ENCODE measurements around the gene TTC16.

Gene TTC16

DNA sequence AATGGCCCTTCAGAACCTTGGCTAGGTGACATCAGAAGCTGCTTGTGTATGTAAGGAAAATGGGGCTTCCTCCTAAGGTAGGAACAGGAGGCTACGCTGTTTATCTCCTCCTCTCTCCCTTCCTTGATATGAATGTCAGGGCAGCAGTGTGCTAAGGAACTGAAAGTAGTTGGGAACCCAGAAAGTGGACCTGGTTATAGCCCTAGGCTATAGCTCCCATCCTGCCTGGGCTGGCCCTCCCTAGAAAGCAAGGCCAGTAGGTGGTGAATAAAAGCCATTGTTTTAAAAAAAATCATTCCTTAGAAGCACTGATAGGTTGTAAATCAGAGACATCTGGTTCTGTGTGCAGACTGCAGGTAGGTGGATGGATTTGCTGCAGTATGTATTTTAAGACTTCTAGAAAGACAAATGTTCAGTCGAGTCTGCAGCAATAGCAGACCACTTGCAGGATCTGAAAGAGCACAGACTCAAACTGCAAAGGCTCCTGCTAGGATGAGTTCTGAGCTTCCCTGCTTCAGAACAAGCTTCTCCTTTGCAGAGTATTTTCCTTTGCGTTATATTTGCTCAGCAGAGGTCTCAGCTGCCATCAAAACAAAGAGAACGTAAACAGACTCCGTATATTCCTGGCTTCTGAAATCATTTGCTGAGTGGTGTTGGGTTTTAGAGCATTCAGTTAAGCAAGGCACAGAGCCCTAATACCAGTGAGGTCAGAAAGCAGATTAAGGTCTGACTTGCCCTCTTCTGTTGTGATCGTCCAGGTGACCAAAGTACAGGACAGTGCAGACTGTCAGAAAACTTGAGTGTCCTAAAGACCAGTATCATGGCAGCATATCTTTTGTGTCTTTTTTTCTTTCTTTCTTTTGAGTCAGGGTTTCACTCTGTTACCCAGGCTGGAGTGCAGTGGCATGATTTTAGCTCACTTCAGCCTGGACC is 29.2 kb upstream of the TTC16 start:
- H3K4me3 ChIP-seq (ENCODE audit: low read length): no peak overlapping the region
- no peak overlapping the region for H3K9ac ChIP-seq (ENCODE audit: low read length)
- H2BK120ac ChIP-seq (ENCODE audit: low read depth, low read length): no peak overlapping the region
- H3K36me3 ChIP-seq (ENCODE audit: control insufficient read depth, insufficient read depth, low read length): no peaks in the 10 kb centered on the region
- H4K5ac ChIP-seq (ENCODE audit: low read length): no peak overlapping the region
- no peak overlapping the region for H3K23ac ChIP-seq (ENCODE audit: low read length)
- no peaks in the 10 kb centered on the region for H3K4me1 ChIP-seq (ENCODE audit: control insufficient read depth, low read depth, low read length)
- H2BK15ac ChIP-seq (replicated peaks; ENCODE audit: low read depth): no peak overlapping the region
- no peak overlapping the region for H2BK5ac ChIP-seq (ENCODE audit: low read length)
- no peak overlapping the region for H3K27ac ChIP-seq (ENCODE audit: low read depth, low read length)
- no peaks in the 10 kb centered on the region for H3K79me1 ChIP-seq (ENCODE audit: low read length)
- no peak for DNase-seq
- H3K4me2 ChIP-seq (ENCODE audit: low read length): no peak overlapping the region
- H4K8ac ChIP-seq (ENCODE audit: low read depth, low read length): no peak overlapping the region
- H3K79me2 ChIP-seq (ENCODE audit: control insufficient read depth, insufficient read depth, low read length): no peaks in the 10 kb centered on the region
- H3K56ac ChIP-seq (ENCODE audit: low read length): no peak overlapping the region
- WGBS (ENCODE audit: extremely low coverage, insufficient coverage, low lambda C conversion rate): no CpG with 5 or more reads among the region's 6 CpGs
- H3K4ac ChIP-seq (ENCODE audit: low read depth, low read length): no peak overlapping the region
- no peaks in the 10 kb centered on the region for H3K27me3 ChIP-seq (ENCODE audit: insufficient read depth, low read length, poor library complexity)
- H2AK5ac ChIP-seq (ENCODE audit: low read length): no peak overlapping the region
- H3K18ac ChIP-seq (ENCODE audit: low read length): no peak overlapping the region

DNA sequence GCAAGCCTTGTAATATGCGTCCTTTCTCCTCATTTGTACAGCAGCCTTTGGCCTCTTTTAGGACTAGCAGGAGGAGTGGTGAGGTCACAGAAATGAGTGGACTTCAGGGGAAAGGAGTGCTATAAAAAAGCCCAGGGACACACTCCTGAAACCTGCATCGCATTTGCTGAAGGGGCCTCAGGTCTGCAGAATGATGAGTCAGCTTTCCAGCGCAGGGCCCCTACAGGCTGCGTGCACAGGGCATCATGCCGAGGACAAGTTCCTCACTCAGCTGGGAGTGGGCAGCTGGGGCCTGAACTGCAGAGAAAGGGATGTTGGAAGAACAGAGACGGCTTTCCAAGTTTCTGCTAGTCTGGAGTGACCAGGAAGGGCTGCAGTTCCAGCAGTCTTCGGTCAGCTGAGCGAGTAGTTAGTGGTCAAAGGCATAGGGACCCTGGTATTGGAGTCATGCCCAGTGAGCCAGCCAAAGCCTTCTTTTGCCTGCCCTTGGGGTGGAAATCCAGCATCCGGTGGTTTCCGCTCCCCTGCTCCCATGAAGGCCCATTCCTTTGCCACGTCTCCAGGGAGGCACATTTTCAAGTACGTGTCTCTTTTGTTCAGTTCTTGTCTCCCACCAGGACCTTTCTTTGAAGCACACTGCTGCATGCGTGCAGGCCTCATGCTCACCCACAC is 26.4 kb upstream of the TTC16 start:
- DNase-seq: no peak
- Histone ChIP-seq H3K79me1 (ENCODE audit: low read length) (no peaks in the 10 kb centered on the region), H2BK120ac (ENCODE audit: low read depth, low read length) (no peak overlapping the region), H3K56ac (ENCODE audit: low read length) (no peak overlapping the region), H3K27ac (ENCODE audit: low read depth, low read length) (no peak overlapping the region), H2BK15ac (replicated peaks; ENCODE audit: low read depth) (no peak overlapping the region), H3K18ac (ENCODE audit: low read length) (no peak overlapping the region), H3K4me1 (ENCODE audit: control insufficient read depth, low read depth, low read length) (no peaks in the 10 kb centered on the region), H2BK5ac (ENCODE audit: low read length) (no peak overlapping the region), H3K23ac (ENCODE audit: low read length) (no peak overlapping the region), H3K4me3 (ENCODE audit: low read length) (no peak overlapping the region), H3K9ac (ENCODE audit: low read length) (no peak overlapping the region), H3K4ac (ENCODE audit: low read depth, low read length) (no peak overlapping the region), H3K36me3 (ENCODE audit: control insufficient read depth, insufficient read depth, low read length) (no peaks in the 10 kb centered on the region), H4K8ac (ENCODE audit: low read depth, low read length) (no peak overlapping the region), H3K27me3 (ENCODE audit: insufficient read depth, low read length, poor library complexity) (no peaks in the 10 kb centered on the region), H3K79me2 (ENCODE audit: control insufficient read depth, insufficient read depth, low read length) (no peaks in the 10 kb centered on the region), H3K4me2 (ENCODE audit: low read length) (no peak overlapping the region), H2AK5ac (ENCODE audit: low read length) (no peak overlapping the region), H4K5ac (ENCODE audit: low read length) (no peak overlapping the region)
- no CpG with 5 or more reads among the region's 13 CpGs for WGBS (ENCODE audit: extremely low coverage, insufficient coverage, low lambda C conversion rate)

DNA sequence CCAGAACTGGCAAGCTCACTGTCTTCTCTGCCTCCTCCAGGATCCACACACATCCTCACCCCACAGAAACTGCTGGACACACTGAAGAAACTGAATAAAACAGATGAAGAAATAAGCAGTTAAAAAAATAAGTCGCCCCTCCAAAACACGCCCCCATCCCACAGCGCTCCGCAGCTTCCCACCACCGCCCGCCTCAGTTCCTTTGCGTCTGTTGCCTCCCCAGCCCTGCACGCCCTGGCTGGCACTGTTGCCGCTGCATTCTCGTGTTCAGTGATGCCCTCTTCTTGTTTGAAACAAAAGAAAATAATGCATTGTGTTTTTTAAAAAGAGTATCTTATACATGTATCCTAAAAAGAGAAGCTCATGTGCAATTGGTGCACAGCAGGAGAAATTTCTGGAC is 25.1 kb upstream of the TTC16 start:
- Histone ChIP-seq H3K27ac (ENCODE audit: low read depth, low read length) (no peak overlapping the region), H4K8ac (ENCODE audit: low read depth, low read length) (no peak overlapping the region), H2BK5ac (ENCODE audit: low read length) (no peak overlapping the region), H3K9ac (ENCODE audit: low read length) (no peak overlapping the region), H3K36me3 (ENCODE audit: control insufficient read depth, insufficient read depth, low read length) (no peaks in the 10 kb centered on the region), H4K5ac (ENCODE audit: low read length) (no peak overlapping the region), H3K4me1 (ENCODE audit: control insufficient read depth, low read depth, low read length) (no peaks in the 10 kb centered on the region), H3K23ac (ENCODE audit: low read length) (no peak overlapping the region), H3K4me3 (ENCODE audit: low read length) (no peak overlapping the region), H3K79me1 (ENCODE audit: low read length) (no peaks in the 10 kb centered on the region), H3K4ac (ENCODE audit: low read depth, low read length) (no peak overlapping the region), H3K4me2 (ENCODE audit: low read length) (no peak overlapping the region), H2BK15ac (replicated peaks; ENCODE audit: low read depth) (no peak overlapping the region), H2BK120ac (ENCODE audit: low read depth, low read length) (no peak overlapping the region), H3K27me3 (ENCODE audit: insufficient read depth, low read length, poor library complexity) (no peaks in the 10 kb centered on the region), H2AK5ac (ENCODE audit: low read length) (no peak overlapping the region), H3K79me2 (ENCODE audit: control insufficient read depth, insufficient read depth, low read length) (no peaks in the 10 kb centered on the region), H3K56ac (ENCODE audit: low read length) (no peak overlapping the region), H3K18ac (ENCODE audit: low read length) (no peak overlapping the region)
- DNase-seq: no peak
- WGBS (ENCODE audit: extremely low coverage, insufficient coverage, low lambda C conversion rate): no CpG with 5 or more reads among the region's 10 CpGs

DNA sequence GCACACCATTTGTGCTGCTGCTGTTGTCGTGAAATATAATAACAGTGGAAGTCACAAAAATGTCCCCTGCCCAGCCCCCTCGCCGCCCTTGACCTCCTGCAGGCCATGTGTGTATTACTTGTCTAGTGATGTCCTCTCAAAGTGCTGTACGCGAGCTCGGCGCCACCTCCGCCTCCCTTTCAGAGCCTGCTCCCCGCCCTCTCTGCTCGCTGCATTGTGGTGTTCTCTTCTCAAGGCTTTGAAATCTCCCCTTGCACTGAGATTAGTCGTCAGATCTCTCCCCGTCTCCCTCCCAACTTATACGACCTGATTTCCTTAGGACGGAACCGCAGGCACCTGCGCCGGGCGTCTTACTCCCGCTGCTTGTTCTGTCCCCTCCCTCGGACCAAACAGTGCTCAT is 23.8 kb upstream of the TTC16 start:
- Histone ChIP-seq H3K18ac (ENCODE audit: low read length) (no peak overlapping the region), H3K4me2 (ENCODE audit: low read length) (no peak overlapping the region), H2BK15ac (replicated peaks; ENCODE audit: low read depth) (no peak overlapping the region), H3K36me3 (ENCODE audit: control insufficient read depth, insufficient read depth, low read length) (no peaks in the 10 kb centered on the region), H4K8ac (ENCODE audit: low read depth, low read length) (no peak overlapping the region), H3K23ac (ENCODE audit: low read length) (no peak overlapping the region), H3K9ac (ENCODE audit: low read length) (no peak overlapping the region), H4K5ac (ENCODE audit: low read length) (no peak overlapping the region), H2AK5ac (ENCODE audit: low read length) (no peak overlapping the region), H3K56ac (ENCODE audit: low read length) (no peak overlapping the region), H3K4me3 (ENCODE audit: low read length) (no peak overlapping the region), H3K27ac (ENCODE audit: low read depth, low read length) (no peak overlapping the region), H3K27me3 (ENCODE audit: insufficient read depth, low read length, poor library complexity) (no peaks in the 10 kb centered on the region), H3K4me1 (ENCODE audit: control insufficient read depth, low read depth, low read length) (no peaks in the 10 kb centered on the region), H3K79me1 (ENCODE audit: low read length) (no peaks in the 10 kb centered on the region), H3K4ac (ENCODE audit: low read depth, low read length) (no peak overlapping the region), H2BK5ac (ENCODE audit: low read length) (no peak overlapping the region), H3K79me2 (ENCODE audit: control insufficient read depth, insufficient read depth, low read length) (no peaks in the 10 kb centered on the region), H2BK120ac (ENCODE audit: low read depth, low read length) (no peak overlapping the region)
- no CpG with 5 or more reads among the region's 20 CpGs for WGBS (ENCODE audit: extremely low coverage, insufficient coverage, low lambda C conversion rate)
- DNase-seq: no peak

DNA sequence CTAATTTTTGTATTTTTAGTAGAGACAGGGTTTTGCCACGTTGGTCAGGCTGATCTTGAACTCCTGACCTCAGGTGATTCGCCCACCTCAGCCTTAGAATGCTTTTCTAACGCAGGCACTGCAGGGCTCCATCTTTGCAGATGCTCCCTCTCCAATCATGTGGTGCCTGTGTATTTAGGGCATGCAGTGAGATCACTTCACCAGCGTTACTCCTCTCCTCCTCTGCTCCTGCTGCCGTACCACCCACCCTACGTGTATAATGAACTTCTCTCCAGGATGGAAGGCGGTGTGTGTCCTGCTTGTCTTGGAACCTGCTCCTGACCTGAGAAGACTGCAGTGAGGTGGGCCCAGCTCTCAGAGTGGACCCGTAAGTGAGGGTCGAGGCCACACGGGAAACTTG is 22.7 kb upstream of the TTC16 start:
- Histone ChIP-seq H4K5ac (ENCODE audit: low read length) (no peak overlapping the region), H2BK5ac (ENCODE audit: low read length) (no peak overlapping the region), H3K79me1 (ENCODE audit: low read length) (no peaks in the 10 kb centered on the region), H3K27me3 (ENCODE audit: insufficient read depth, low read length, poor library complexity) (no peaks in the 10 kb centered on the region), H3K79me2 (ENCODE audit: control insufficient read depth, insufficient read depth, low read length) (no peaks in the 10 kb centered on the region), H3K36me3 (ENCODE audit: control insufficient read depth, insufficient read depth, low read length) (no peaks in the 10 kb centered on the region), H3K4ac (ENCODE audit: low read depth, low read length) (no peak overlapping the region), H2BK120ac (ENCODE audit: low read depth, low read length) (no peak overlapping the region), H4K8ac (ENCODE audit: low read depth, low read length) (no peak overlapping the region), H3K4me1 (ENCODE audit: control insufficient read depth, low read depth, low read length) (no peaks in the 10 kb centered on the region), H3K4me3 (ENCODE audit: low read length) (no peak overlapping the region), H3K9ac (ENCODE audit: low read length) (no peak overlapping the region), H3K4me2 (ENCODE audit: low read length) (no peak overlapping the region), H3K18ac (ENCODE audit: low read length) (no peak overlapping the region), H2AK5ac (ENCODE audit: low read length) (no peak overlapping the region), H2BK15ac (replicated peaks; ENCODE audit: low read depth) (no peak overlapping the region), H3K23ac (ENCODE audit: low read length) (no peak overlapping the region), H3K56ac (ENCODE audit: low read length) (no peak overlapping the region), H3K27ac (ENCODE audit: low read depth, low read length) (no peak overlapping the region)
- no CpG with 5 or more reads among the region's 10 CpGs for WGBS (ENCODE audit: extremely low coverage, insufficient coverage, low lambda C conversion rate)
- no peak for DNase-seq
